Measurements from ENCODE around the gene SLC10A2.

Gene SLC10A2

DNA sequence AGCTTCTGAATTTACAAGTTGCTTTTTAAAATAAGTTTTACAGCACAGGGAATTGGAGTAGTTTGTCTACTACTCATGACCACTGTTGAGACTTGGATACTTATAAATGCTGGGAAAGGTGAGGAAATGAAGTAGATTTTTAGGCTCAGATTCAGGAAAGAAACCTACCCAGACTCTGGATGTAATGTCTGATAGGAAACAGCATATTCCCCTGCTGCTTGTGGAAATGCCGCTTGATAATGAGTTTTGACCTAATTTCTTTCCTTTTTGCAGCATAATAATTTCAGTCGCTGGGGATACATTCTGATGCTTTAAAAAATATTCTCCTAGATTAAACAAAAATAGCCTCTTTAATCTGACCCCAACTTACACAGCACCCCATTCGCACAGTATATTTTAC, 53.6 kb downstream of the SLC10A2 start:
- Histone ChIP-seq H3K79me2 (ENCODE audit: control insufficient read depth, insufficient read depth, low read length, unreplicated experiment) (no peaks in the 10 kb centered on the region), H2AFZ (ENCODE audit: low read length, unreplicated experiment) (no peak overlapping the region), H3K4me3 (ENCODE audit: low read depth, low read length) (no peak overlapping the region), H3K4me1 (ENCODE audit: control insufficient read depth, insufficient read depth, low read length, unreplicated experiment) (no peaks in the 10 kb centered on the region), H3K36me3 (ENCODE audit: insufficient read depth, low read length) (no peaks in the 10 kb centered on the region), H3K27me3 (ENCODE audit: insufficient read depth, low read length) (0 out of 2 replicates have a peak, but pooled peaks cover 6% of the 10 kb centered on the region), H3K27ac (ENCODE audit: low read depth, low read length) (no peak overlapping the region)

GRCh38 chr13:103009051-103009840, 57.0 kb downstream of the SLC10A2 start:
- H3K4me1 ChIP-seq (ENCODE audit: control insufficient read depth, insufficient read depth, low read length, unreplicated experiment): no peaks in the 10 kb centered on the region
- H3K36me3 ChIP-seq (ENCODE audit: insufficient read depth, low read length): no peaks in the 10 kb centered on the region
- H3K4me3 ChIP-seq (ENCODE audit: low read depth, low read length): no peak overlapping the region
- peaks cover 6% of the 10 kb centered on the region; the same call in 1 of the 2 replicates for H3K27me3 ChIP-seq (ENCODE audit: insufficient read depth, low read length)
- no peak overlapping the region for H3K27ac ChIP-seq (ENCODE audit: low read depth, low read length)
- no peaks in the 10 kb centered on the region for H3K79me2 ChIP-seq (ENCODE audit: control insufficient read depth, insufficient read depth, low read length, unreplicated experiment)
- no peak overlapping the region for H2AFZ ChIP-seq (ENCODE audit: low read length, unreplicated experiment)

DNA sequence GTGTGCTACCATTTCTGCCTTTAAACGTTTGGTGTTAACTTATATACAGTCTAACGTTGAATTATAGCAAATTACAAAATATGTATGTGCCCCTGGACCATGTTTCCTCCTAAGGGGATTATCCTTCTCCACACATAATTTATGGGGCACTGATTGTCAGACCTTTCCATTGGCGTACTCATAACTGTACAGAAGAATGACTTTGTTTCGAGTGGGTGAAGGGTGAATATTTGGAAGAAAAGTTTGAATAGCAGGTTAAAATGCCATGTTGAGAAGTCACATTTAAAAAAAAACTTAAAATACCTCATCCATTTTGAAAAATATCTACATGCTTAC, 58.8 kb downstream of the SLC10A2 start:
- H3K79me2 ChIP-seq (ENCODE audit: control insufficient read depth, insufficient read depth, low read length, unreplicated experiment): no peaks in the 10 kb centered on the region
- no peak overlapping the region for H3K27ac ChIP-seq (ENCODE audit: low read depth, low read length)
- H3K36me3 ChIP-seq (ENCODE audit: insufficient read depth, low read length): no peaks in the 10 kb centered on the region
- peaks cover 3% of the 10 kb centered on the region; the same call in 1 of the 2 replicates for H3K27me3 ChIP-seq (ENCODE audit: insufficient read depth, low read length)
- H3K4me1 ChIP-seq (ENCODE audit: control insufficient read depth, insufficient read depth, low read length, unreplicated experiment): no peaks in the 10 kb centered on the region
- no peak overlapping the region for H3K4me3 ChIP-seq (ENCODE audit: low read depth, low read length)
- no peak overlapping the region for H2AFZ ChIP-seq (ENCODE audit: low read length, unreplicated experiment)

DNA sequence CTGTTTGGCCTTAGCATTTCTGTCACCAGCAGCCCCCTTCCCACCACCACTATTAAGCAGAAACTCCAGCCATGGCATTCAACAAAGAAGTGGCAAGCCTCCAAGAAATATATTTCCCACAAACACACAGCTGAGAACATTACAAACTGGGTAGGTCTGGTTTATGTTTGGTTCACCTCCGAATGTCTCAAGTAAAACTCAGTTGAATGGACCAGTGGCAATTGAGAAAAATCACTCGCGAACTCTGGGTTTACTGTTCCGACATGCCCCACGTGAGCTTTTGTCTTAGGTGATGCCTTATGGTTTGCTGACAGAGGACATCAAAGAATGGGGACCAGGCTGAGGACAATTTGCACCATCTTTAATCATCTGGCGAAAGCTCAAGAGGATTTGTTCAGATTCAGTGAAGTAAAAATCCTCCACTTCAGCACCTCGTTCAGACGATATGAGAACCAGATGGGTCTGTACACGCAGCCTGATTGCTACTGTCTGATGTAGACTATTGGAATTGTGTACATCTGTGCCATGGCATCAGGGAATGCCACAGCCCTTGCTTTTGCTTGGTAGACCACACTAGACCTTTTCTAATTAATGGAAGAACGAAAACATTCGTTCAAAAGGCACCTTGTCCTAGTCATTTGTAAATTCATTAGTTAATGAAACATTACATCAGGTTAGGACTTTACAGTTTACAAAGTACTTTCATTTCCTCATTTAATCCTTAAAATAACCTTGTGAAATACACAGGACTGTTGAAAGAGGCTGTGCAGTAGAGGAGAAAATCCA, 59.4 kb downstream of the SLC10A2 start:
- H3K27ac ChIP-seq (ENCODE audit: low read depth, low read length): no peak overlapping the region
- H3K27me3 ChIP-seq (ENCODE audit: insufficient read depth, low read length): peaks cover 3% of the 10 kb centered on the region; the same call in 1 of the 2 replicates
- no peaks in the 10 kb centered on the region for H3K4me1 ChIP-seq (ENCODE audit: control insufficient read depth, insufficient read depth, low read length, unreplicated experiment)
- no peaks in the 10 kb centered on the region for H3K79me2 ChIP-seq (ENCODE audit: control insufficient read depth, insufficient read depth, low read length, unreplicated experiment)
- no peaks in the 10 kb centered on the region for H3K36me3 ChIP-seq (ENCODE audit: insufficient read depth, low read length)
- no peak overlapping the region for H3K4me3 ChIP-seq (ENCODE audit: low read depth, low read length)
- H2AFZ ChIP-seq (ENCODE audit: low read length, unreplicated experiment): no peak overlapping the region

DNA sequence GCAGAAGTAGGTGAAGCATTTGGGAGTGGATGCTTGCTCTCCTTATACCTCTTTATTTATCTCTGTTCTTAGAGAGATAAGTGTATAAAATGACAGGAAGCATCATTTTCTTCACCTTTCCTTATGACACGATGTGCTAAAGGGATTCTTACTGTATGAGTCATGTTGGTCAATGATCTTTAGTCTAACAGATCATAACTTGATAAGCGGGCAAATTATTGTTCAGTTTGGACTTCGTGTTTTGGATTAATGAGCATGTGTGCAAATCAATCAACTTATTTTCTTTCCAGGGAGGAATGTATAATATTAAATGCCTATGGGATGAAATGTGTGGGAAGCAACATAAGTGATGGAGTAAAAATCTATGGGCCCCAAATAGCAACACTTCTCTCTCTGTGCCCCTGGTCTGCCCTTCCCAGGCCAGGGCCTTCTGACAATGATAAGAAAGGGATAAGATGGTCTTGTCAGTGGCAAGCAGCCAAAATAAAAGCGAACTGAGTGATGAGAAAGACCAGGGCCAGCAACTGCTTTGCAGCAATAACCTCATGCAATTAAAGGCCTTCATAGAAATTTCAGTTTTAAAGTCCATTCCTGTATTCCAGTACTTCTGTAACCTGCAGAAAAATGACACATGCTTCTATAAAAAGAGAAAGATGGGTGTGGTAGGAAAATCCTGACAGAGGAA, 61.4 kb downstream of the SLC10A2 start:
- Histone ChIP-seq H3K27me3 (ENCODE audit: insufficient read depth, low read length) (peaks cover 3% of the 10 kb centered on the region; the same call in 1 of the 2 replicates), H3K36me3 (ENCODE audit: insufficient read depth, low read length) (no peaks in the 10 kb centered on the region), H3K79me2 (ENCODE audit: control insufficient read depth, insufficient read depth, low read length, unreplicated experiment) (no peaks in the 10 kb centered on the region), H3K4me1 (ENCODE audit: control insufficient read depth, insufficient read depth, low read length, unreplicated experiment) (no peaks in the 10 kb centered on the region), H2AFZ (ENCODE audit: low read length, unreplicated experiment) (no peak overlapping the region), H3K27ac (ENCODE audit: low read depth, low read length) (no peak overlapping the region), H3K4me3 (ENCODE audit: low read depth, low read length) (no peak overlapping the region)

DNA sequence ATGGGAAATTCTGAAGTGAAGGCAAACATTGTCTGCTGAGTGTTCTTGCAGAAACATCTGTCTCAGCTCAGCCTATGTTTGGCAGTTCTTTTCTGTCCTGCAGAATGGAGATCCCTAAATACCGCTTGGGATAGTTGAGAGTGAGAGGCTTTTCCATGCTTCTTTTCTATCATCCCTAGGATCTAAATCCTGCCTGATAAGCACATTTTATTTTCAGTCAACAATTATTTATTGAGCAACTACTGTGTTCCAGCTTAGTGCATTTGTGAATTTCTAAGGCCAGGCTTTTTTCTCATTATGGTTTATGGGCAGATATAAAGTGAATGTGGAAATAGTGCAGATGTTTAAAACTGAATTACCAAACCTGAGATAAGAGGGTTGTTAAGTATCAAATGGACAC, 62.6 kb downstream of the SLC10A2 start:
- Histone ChIP-seq H3K27me3 (ENCODE audit: insufficient read depth, low read length) (peaks cover 3% of the 10 kb centered on the region; the same call in 1 of the 2 replicates), H3K79me2 (ENCODE audit: control insufficient read depth, insufficient read depth, low read length, unreplicated experiment) (no peaks in the 10 kb centered on the region), H3K27ac (ENCODE audit: low read depth, low read length) (no peak overlapping the region), H3K4me1 (ENCODE audit: control insufficient read depth, insufficient read depth, low read length, unreplicated experiment) (no peaks in the 10 kb centered on the region), H2AFZ (ENCODE audit: low read length, unreplicated experiment) (no peak overlapping the region), H3K36me3 (ENCODE audit: insufficient read depth, low read length) (no peaks in the 10 kb centered on the region), H3K4me3 (ENCODE audit: low read depth, low read length) (no peak overlapping the region)

DNA sequence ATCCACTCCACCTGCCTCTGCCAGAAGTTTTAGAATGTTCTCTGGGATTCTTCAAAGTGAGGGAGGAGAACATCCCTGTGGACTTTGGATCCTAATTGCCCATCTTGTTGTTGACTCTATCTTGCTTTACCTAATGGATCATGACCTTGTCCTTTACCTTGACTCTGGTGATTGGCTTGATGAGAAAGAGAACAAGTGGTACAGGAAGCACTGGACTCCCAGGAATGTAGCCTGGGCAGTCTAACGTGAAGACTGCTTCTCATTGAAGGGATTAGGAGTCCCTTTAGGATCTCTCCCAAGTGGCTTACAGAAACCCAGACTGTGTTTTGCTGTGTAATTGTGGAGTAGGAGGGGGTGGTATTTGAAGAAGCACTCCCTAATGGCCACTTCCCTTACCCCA, 63.9 kb downstream of the SLC10A2 start:
- no peaks in the 10 kb centered on the region for H3K4me1 ChIP-seq (ENCODE audit: control insufficient read depth, insufficient read depth, low read length, unreplicated experiment)

DNA sequence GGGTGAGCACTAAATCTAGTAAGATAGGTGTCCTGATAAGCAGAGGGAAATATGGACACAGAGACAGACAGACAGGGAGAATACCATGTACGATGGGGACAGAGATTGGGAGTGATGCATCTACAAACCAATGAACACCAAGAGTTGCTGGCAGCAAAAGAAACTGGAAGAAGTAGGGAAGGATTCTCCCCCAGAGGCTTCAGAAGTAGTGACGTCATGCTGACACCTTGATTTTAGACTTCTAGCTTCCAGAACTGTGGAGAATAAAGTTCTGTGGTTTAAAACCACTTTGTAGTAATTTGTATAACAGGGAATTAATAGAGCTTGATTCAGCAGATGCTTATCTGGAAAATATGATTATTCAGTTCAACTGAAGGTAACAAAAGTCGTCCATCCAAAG, 66.1 kb downstream of the SLC10A2 start:
- Histone ChIP-seq H3K27ac (ENCODE audit: low read depth, low read length) (no peak overlapping the region), H3K79me2 (ENCODE audit: control insufficient read depth, insufficient read depth, low read length, unreplicated experiment) (no peaks in the 10 kb centered on the region), H3K4me3 (ENCODE audit: low read depth, low read length) (no peak overlapping the region), H2AFZ (ENCODE audit: low read length, unreplicated experiment) (no peak overlapping the region), H3K27me3 (ENCODE audit: insufficient read depth, low read length) (no peaks in the 10 kb centered on the region), H3K4me1 (ENCODE audit: control insufficient read depth, insufficient read depth, low read length, unreplicated experiment) (no peaks in the 10 kb centered on the region), H3K36me3 (ENCODE audit: insufficient read depth, low read length) (no peaks in the 10 kb centered on the region)

More for the DNA sequence above, 63.9 kb downstream of the SLC10A2 start:
- no peaks in the 10 kb centered on the region; the same call in 1 of the 2 replicates for H3K27me3 ChIP-seq (ENCODE audit: insufficient read depth, low read length)
- H2AFZ ChIP-seq (ENCODE audit: low read length, unreplicated experiment): no peak overlapping the region
- no peaks in the 10 kb centered on the region for H3K79me2 ChIP-seq (ENCODE audit: control insufficient read depth, insufficient read depth, low read length, unreplicated experiment)
- H3K36me3 ChIP-seq (ENCODE audit: insufficient read depth, low read length): no peaks in the 10 kb centered on the region
- no peak overlapping the region for H3K27ac ChIP-seq (ENCODE audit: low read depth, low read length)
- H3K4me3 ChIP-seq (ENCODE audit: low read depth, low read length): no peak overlapping the region

- no peak overlapping the region for H3K4me3 ChIP-seq (ENCODE audit: low read depth, low read length)
- no peaks in the 10 kb centered on the region for H3K79me2 ChIP-seq (ENCODE audit: control insufficient read depth, insufficient read depth, low read length, unreplicated experiment)
- H3K36me3 ChIP-seq (ENCODE audit: insufficient read depth, low read length): no peaks in the 10 kb centered on the region
- H3K27ac ChIP-seq (ENCODE audit: low read depth, low read length): no peak overlapping the region
- H3K27me3 ChIP-seq (ENCODE audit: insufficient read depth, low read length): no peaks in the 10 kb centered on the region
- H2AFZ ChIP-seq (ENCODE audit: low read length, unreplicated experiment): no peak overlapping the region
- H3K4me1 ChIP-seq (ENCODE audit: control insufficient read depth, insufficient read depth, low read length, unreplicated experiment): no peaks in the 10 kb centered on the region
Measured at GRCh38 chr13:102999499-102999898, 66.7 kb downstream of the SLC10A2 start.

All from ACC112 (cell line).